HepG2 (cell line): ENCODE results near the gene RNF6. TPM values are rescaled to one million over a fixed set of nuclear protein-coding genes. Genes with fewer than 3 reads are reported as not detected.

ENCODE experiments used
- ATAC-seq: fragments of 200-7000 bp; cut with Tn5 transposase; 3 replicates; pipeline ENCODE4 v1.9.1; 2020; ENCODE audit warnings: mild to moderate bottlenecking, moderate library complexity
- BruUV-seq: library from RNA; stranded (reverse); fragments of 400-500 nt; replicated peaks from 2 replicates; lab custom pipeline; 2021; lab: Mats Ljungman, UMichigan
- CTCF ChIA-PET: fragments of 300-600 bp; formaldehyde crosslinking; extraction: SDS; loops from one replicate; lab custom pipeline; 2021; ENCODE audit warnings: low total read pairs, inconsistent platforms, low intra/inter-chr PET ratio; lab: Yijun Ruan, JAX
- POLR2A ChIA-PET: fragments of 350-600 bp; sonication (Branson Sonifier 250); formaldehyde crosslinking; loops from one replicate; lab custom pipeline; 2020; ENCODE audit warnings: antibody characterized with exemption, inconsistent platforms; lab: Yijun Ruan, JAX
- DNase-seq: peaks from one replicate; pipeline ENCODE4 v3.0.0-alpha.2; 2015; ENCODE audit warnings: low spot score
- FAIRE-seq: peaks from 3 replicates; lab custom pipeline; 2011; peaks lifted over from hg19 to GRCh38; lab: Jason Lieb, UNC
- H2AFZ ChIP-seq: one replicate; pipeline ENCODE4 v1.6.1; 2011; ENCODE audit warnings: low read length, inconsistent platforms
- H3K27ac ChIP-seq: fragments of 300-600 bp; 3 replicates; pipeline ENCODE4 v1.8.0; 2011; ENCODE audit warnings: mixed run types, mild to moderate bottlenecking, mixed read lengths, low read length, inconsistent platforms; ENCODE audit not compliant: insufficient read depth; ENCODE audit errors: extremely low read length
- H3K27me3 ChIP-seq, 2 experiments: fragments of 200-600 bp in 1 of 2; 2 replicates in 1 of 2; 3 replicates in 1 of 2; pipeline versions ENCODE4 v1.6.0 to v1.8.0; 2011; ENCODE audit warnings: low read length in 2 of 2, mild to moderate bottlenecking in 2 of 2, moderate library complexity in 2 of 2, inconsistent platforms in 1 of 2; ENCODE audit not compliant: insufficient read depth in 2 of 2, control insufficient read depth in 1 of 2
- H3K36me3 ChIP-seq, 2 experiments: fragments of 200-600 bp in 1 of 2; replicated peaks in 1 of 2; 2 replicates in 1 of 2; 3 replicates in 1 of 2; pipeline versions ENCODE4 v1.5.1 to v1.8.0; 2011; ENCODE audit warnings: low read length in 2 of 2, inconsistent platforms in 1 of 2; ENCODE audit not compliant: insufficient read depth in 2 of 2, control insufficient read depth in 1 of 2
- H3K4me1 ChIP-seq: 2 replicates; pipeline ENCODE4 v1.5.1; 2012; ENCODE audit warnings: low read length, inconsistent platforms; ENCODE audit not compliant: insufficient read depth
- H3K4me2 ChIP-seq: 2 replicates; pipeline ENCODE4 v1.6.0; 2011; ENCODE audit warnings: low read depth, low read length, inconsistent platforms
- H3K4me3 ChIP-seq, 3 experiments: fragments of 200-600 bp in 1 of 3; sonication (generic), shearing (Covaris generic) in 1 of 3; replicated peaks in 1 of 3; 2 replicates each; pipeline ENCODE4 v1.5.1; 2011 to 2016; ENCODE audit warnings: low read length in 3 of 3, inconsistent platforms in 2 of 3, low read depth in 2 of 3, mild to moderate bottlenecking in 2 of 3, control low read depth in 1 of 3, mixed read lengths in 1 of 3; ENCODE audit not compliant: insufficient read depth in 1 of 3
- H3K79me2 ChIP-seq: one replicate; pipeline ENCODE4 v1.6.1; 2011; ENCODE audit warnings: low read length, inconsistent platforms; ENCODE audit not compliant: insufficient read depth
- H3K9ac ChIP-seq: 2 replicates; pipeline ENCODE4 v1.6.0; 2011; ENCODE audit warnings: mild to moderate bottlenecking, low read depth, low read length, inconsistent platforms; ENCODE audit not compliant: insufficient read depth
- H3K9me3 ChIP-seq: 2 replicates; pipeline ENCODE4 v1.5.1; 2012; ENCODE audit warnings: mild to moderate bottlenecking, low read length
- H4K20me1 ChIP-seq: 2 replicates; pipeline ENCODE4 v1.6.0; 2011; ENCODE audit warnings: inconsistent platforms, mild to moderate bottlenecking, low read length, moderate library complexity; ENCODE audit not compliant: insufficient read depth
- AHR ChIP-seq: IDR thresholded peaks from 2 replicates; pipeline ENCODE4 v1.6.1; 2018; ENCODE audit warnings: missing genetic modification reagents, missing compliant biosample characterization
- BHLHE40 ChIP-seq: IDR thresholded peaks from 2 replicates; pipeline ENCODE4 v1.6.1; 2011; ENCODE audit warnings: low read length, improper control_type of control experiment
- CREB1 ChIP-seq, 2 experiments: fragments of 450-650 bp in 1 of 2; IDR thresholded peaks; 2 replicates each; pipeline ENCODE4 v1.6.1; 2016 to 2017; ENCODE audit warnings: control low read depth in 1 of 2, mild to moderate bottlenecking in 1 of 2, missing compliant biosample characterization in 1 of 2, missing genetic modification characterization in 1 of 2
- CSRNP2 ChIP-seq: sonication (generic); formaldehyde crosslinking; conservative IDR thresholded peaks from 2 replicates; pipeline ENCODE4 v1.8.0; 2022; ENCODE audit warnings: low read depth, missing genetic modification reagents
- CTCF ChIP-seq: sonication (generic); formaldehyde crosslinking; IDR thresholded peaks from 2 replicates; pipeline ENCODE4 v1.5.0; 2020; ENCODE audit warnings: mild to moderate bottlenecking, missing genetic modification reagents, moderate library complexity
- DPF2 ChIP-seq: sonication (generic); formaldehyde crosslinking; IDR thresholded peaks from 2 replicates; pipeline ENCODE4 v1.4.0; 2020; ENCODE audit warnings: mild to moderate bottlenecking, low read depth, missing genetic modification reagents, borderline replicate concordance
- E2F2 ChIP-seq: sonication (generic); formaldehyde crosslinking; IDR thresholded peaks from 2 replicates; pipeline ENCODE4 v1.4.0; 2020; ENCODE audit warnings: missing genetic modification reagents, borderline replicate concordance
- FOXP1 ChIP-seq, 2 experiments: fragments of 450-650 bp in 1 of 2; IDR thresholded peaks; 2 replicates each; pipeline ENCODE4 v1.6.1; 2017 to 2018; ENCODE audit warnings: antibody characterized with exemption in 1 of 2
- GTF2F1 ChIP-seq: fragments of 150-350 bp; IDR thresholded peaks from 2 replicates; pipeline ENCODE4 v1.6.1; 2014; ENCODE audit warnings: low read length
- HMGXB4 ChIP-seq, 2 experiments: sonication (generic) in 1 of 2; formaldehyde crosslinking in 1 of 2; IDR thresholded peaks; 2 replicates each; pipeline versions ENCODE4 v1.4.0 to v1.6.1; 2018 to 2020; ENCODE audit warnings: missing genetic modification reagents in 2 of 2, borderline replicate concordance in 1 of 2, low read depth in 1 of 2, mild to moderate bottlenecking in 1 of 2, missing biosample characterization in 1 of 2
- IRX3 ChIP-seq: sonication (generic); formaldehyde crosslinking; IDR thresholded peaks from 2 replicates; pipeline ENCODE4 v1.8.1; 2023; ENCODE audit warnings: mild to moderate bottlenecking, low read depth, missing genetic modification reagents, borderline replicate concordance
- KDM1A ChIP-seq: IDR thresholded peaks from 2 replicates; pipeline ENCODE4 v1.6.1; 2016; ENCODE audit warnings: missing compliant biosample characterization
- MEIS2 ChIP-seq: sonication (generic); formaldehyde crosslinking; IDR thresholded peaks from 2 replicates; pipeline ENCODE4 v1.9.0; 2021; ENCODE audit warnings: mild to moderate bottlenecking, missing genetic modification reagents
- NFYC ChIP-seq: IDR thresholded peaks from 2 replicates; pipeline ENCODE4 v1.6.1; 2016; ENCODE audit warnings: missing genetic modification reagents, missing compliant biosample characterization
- RAD21 ChIP-seq: fragments of 450-650 bp; formaldehyde crosslinking; IDR thresholded peaks from 2 replicates; pipeline ENCODE4 v1.5.0; 2020; ENCODE audit warnings: mild to moderate bottlenecking
- SNAPC5 ChIP-seq: sonication (generic); formaldehyde crosslinking; IDR thresholded peaks from 2 replicates; pipeline ENCODE4 v1.8.1; 2023; ENCODE audit warnings: mild to moderate bottlenecking, missing genetic modification reagents, borderline replicate concordance
- ZNF24 ChIP-seq: fragments of 450-650 bp; IDR thresholded peaks from 2 replicates; pipeline ENCODE4 v1.6.1; 2017; ENCODE audit warnings: antibody characterized with exemption, mild to moderate bottlenecking
- ZNF414 ChIP-seq: sonication (generic); formaldehyde crosslinking; IDR thresholded peaks from 2 replicates; pipeline ENCODE4 v1.5.0; 2020; ENCODE audit warnings: missing genetic modification reagents
- WGBS: methylation state at CpG from one replicate; pipeline ENCODE4 v1.1.6; 2017; ENCODE audit warnings: low lambda C conversion rate; 5-methylcytosine and 5-hydroxymethylcytosine counted together
- in situ Hi-C: cut with HindIII; loops from 2 replicates; pipeline ENCODE4 v1.10.0; 2017; ENCODE audit warnings: low pct_unique_long_range_greater_than_20kb; ENCODE audit not compliant: extremely low pct_ligation_motif_present
- intact Hi-C: fragments of 100-400 bp; cut with micrococcal nuclease; formaldehyde crosslinking; loops from one replicate; pipeline ENCODE4 v1.10.0; 2022; ENCODE audit not compliant: unreplicated experiment
- polyA plus RNA-seq, 8 experiments: library from polyadenylated mRNA; depleted of rRNA in 3 of 8; stranded (reverse) in 7 of 8; unstranded in 1 of 8; fragments of >200 nt; fragmentation: Illumina TruSeq in 4 of 8; extraction: Trizol in 4 of 8; gene quantifications; 2 replicates each; pipeline versions ENCODE4 v1.2.1 to v1.2.3, GENCODE V29; 2011 to 2016; ENCODE audit warnings: low read depth in 4 of 8, missing spikeins in 1 of 8, mixed read lengths in 1 of 8; ENCODE audit not compliant: insufficient read depth in 1 of 8
- total RNA-seq, 5 experiments: library from RNA; depleted of rRNA; stranded (reverse); fragments of >200 nt; fragmentation: Illumina TruSeq; extraction: Trizol; gene quantifications; 2 replicates each; pipeline ENCODE4 v1.2.3, GENCODE V29; 2016; ENCODE audit warnings: low read depth in 1 of 5

Gene RNF6
- total and polyA plus RNA-seq, 2 of the 13 experiments (the other 11 are each of a cell fraction or from before 2014, with no cell fraction given) = 14.6 to 36.8 TPM

GRCh38 chr13:26259634-26260033, 37.5 kb upstream of the RNF6 start:
- BruUV-seq = no TSS peak
- H2AFZ ChIP-seq = no peak overlapping the region
- 92% methylated on average over 3 of the region's 3 CpGs for WGBS
- ChIA-PET CTCF (no interaction called here), POLR2A (no interaction called here)
- ATAC-seq (no peak), DNase-seq (no peak), FAIRE-seq (no peak)
- no peaks in the 10 kb centered on the region for H3K9me3 ChIP-seq
- peaks cover 23% of the 10 kb centered on the region; the same call in 1 of the 2 replicates for H4K20me1 ChIP-seq
- intact Hi-C loops = no loop called here
- no peaks in the 10 kb centered on the region for H3K36me3 ChIP-seq
- H3K27me3 ChIP-seq = no peaks in the 10 kb centered on the region; a peak in 1 of 5 replicates
- H3K9ac ChIP-seq = no peak overlapping the region
- no peak overlapping the region for H3K4me3 ChIP-seq
- peaks cover 15% of the 10 kb centered on the region for H3K4me1 ChIP-seq
- peaks cover 94% of the 10 kb centered on the region for H3K79me2 ChIP-seq
- no peak overlapping the region for H3K27ac ChIP-seq
- H3K4me2 ChIP-seq = no peak overlapping the region
- in situ Hi-C loops = no loop called here
- TF ChIP-seq RAD21 (CRISPR knock-in tag) (no peak), E2F2 (no peak), BHLHE40 (no peak), GTF2F1 (no peak), KDM1A (CRISPR knock-in tag) (no peak), AHR (CRISPR knock-in tag) (no peak), CSRNP2 (CRISPR knock-in tag) (no peak), MEIS2 (CRISPR knock-in tag) (no peak), ZNF24 (no peak), SNAPC5 (no peak), ZNF414 (CRISPR knock-in tag) (no peak), CTCF (CRISPR knock-in tag) (no peak), FOXP1 (IDR thresholded peaks at IDR 0.05) (no peak), FOXP1 (CRISPR knock-in tag; IDR thresholded peaks at IDR 0.05) (no peak), HMGXB4 (CRISPR knock-in tag; IDR thresholded peaks at IDR 0.05; ENCODE audit: borderline replicate concordance in 1 of 2, low read depth in 1 of 2) (no peak), DPF2 (CRISPR knock-in tag) (no peak), NFYC (CRISPR knock-in tag) (no peak), CREB1 (IDR thresholded peaks at IDR 0.05) (no peak), CREB1 (CRISPR knock-in tag; IDR thresholded peaks at IDR 0.05) (no peak), IRX3 (no peak)
